Vagina (tissue), 2 donors: ENCODE results near the gene DMRT1. TPM values are rescaled to one million over a fixed set of nuclear protein-coding genes. Genes with fewer than 3 reads are reported as not detected.

ENCODE experiments used
- DNase-seq, 2 donors: peaks; one replicate each; pipeline ENCODE4 v3.0.0-alpha.2; 2017; ENCODE audit errors: extremely low spot score in 2 of 2
- H3K27ac ChIP-seq: fragments of 200-600 bp; sonication (generic); one replicate; pipeline ENCODE4 v1.5.1; 2019
- H3K27me3 ChIP-seq: fragments of 200-600 bp; sonication (generic); one replicate; pipeline ENCODE4 v1.5.1; 2019
- H3K36me3 ChIP-seq, 2 donors: fragments of 200-600 bp; sonication (generic); one replicate each; pipeline ENCODE4 v1.5.1; 2017 to 2019
- H3K4me1 ChIP-seq: fragments of 200-600 bp; sonication (generic); one replicate; pipeline ENCODE4 v1.5.1; 2019
- H3K4me3 ChIP-seq, 2 donors: fragments of 200-600 bp; sonication (generic); 1 replicate in 1 of 2; 2 replicates in 1 of 2; pipeline ENCODE4 v1.5.1; 2016 to 2019
- H3K9me3 ChIP-seq: fragments of 200-600 bp; sonication (generic); one replicate; pipeline ENCODE4 v1.5.1; 2019
- CTCF ChIP-seq, 3 experiments: fragments of 450-650 bp in 2 of 3; fragments of 200-600 bp in 1 of 3; sonication (generic) in 1 of 3; IDR thresholded peaks; one replicate each; pipeline ENCODE4 v1.5.1; 2017 to 2019; ENCODE audit warnings: antibody characterized with exemption in 3 of 3, mild to moderate bottlenecking in 2 of 3, moderate library complexity in 2 of 3
- POLR2A ChIP-seq, 2 donors: fragments of 450-650 bp; IDR thresholded peaks; one replicate each; pipeline ENCODE4 v1.6.1; 2017; ENCODE audit warnings: antibody characterized with exemption in 2 of 2, mild to moderate bottlenecking in 2 of 2, moderate library complexity in 2 of 2
- POLR2AphosphoS5 ChIP-seq, 2 donors: sonication (generic); formaldehyde crosslinking; IDR thresholded peaks; one replicate each; pipeline ENCODE4 v1.9.0; 2017; ENCODE audit warnings: antibody characterized with exemption in 2 of 2, mild to moderate bottlenecking in 2 of 2, low read depth in 1 of 2; ENCODE audit not compliant: insufficient read depth in 1 of 2
- intact Hi-C: fragments of 100-400 bp; cut with DNase I; formaldehyde crosslinking; loops from one replicate; pipeline ENCODE4 v1.15.1; 2023
- total RNA-seq: library from RNA; depleted of rRNA; stranded (reverse); fragments of >200 nt; gene quantifications from one replicate; pipeline ENCODE4 v1.2.3, GENCODE V29; 2016

DMRT1 gene
- total RNA-seq, 1 donor from 2014 or later: not detected

GRCh38 chr9:969310-970150 is 128.0 kb downstream of the DMRT1 start:
- no peak overlapping the region for H3K4me3 ChIP-seq
- no peaks in the 10 kb centered on the region for H3K36me3 ChIP-seq
- no peak overlapping the region for H3K27ac ChIP-seq
- intact Hi-C loops: no loop called here
- H3K27me3 ChIP-seq: peaks cover 42% of the 10 kb centered on the region
- DNase-seq: no peak
- no peaks in the 10 kb centered on the region for H3K9me3 ChIP-seq
- peaks cover 37% of the 10 kb centered on the region for H3K4me1 ChIP-seq
- TF ChIP-seq POLR2A (IDR thresholded peaks at IDR 0.05) (no peak), CTCF (IDR thresholded peaks at IDR 0.05) (no peak), POLR2AphosphoS5 (IDR thresholded peaks at IDR 0.05; ENCODE audit: insufficient read depth in 1 of 2, low read depth in 1 of 2) (no peak)

GRCh38 chr9:970151-970996 is 128.9 kb downstream of the DMRT1 start:
- no peak for TF ChIP-seq POLR2A (IDR thresholded peaks at IDR 0.05)
- TF ChIP-seq CTCF (IDR thresholded peaks at IDR 0.05): no peak
- no peak for TF ChIP-seq POLR2AphosphoS5 (IDR thresholded peaks at IDR 0.05; ENCODE audit: insufficient read depth in 1 of 2, low read depth in 1 of 2)

GRCh38 chr9:971901-972500 is 130.5 kb downstream of the DMRT1 start:
- DNase-seq: no peak
- H3K4me3 ChIP-seq: peak overlapping the region; percentile 30 to 43
- intact Hi-C loops: no loop called here

More at GRCh38 chr9:970151-970996, 128.9 kb downstream of the DMRT1 start:
- DNase-seq: no peak
- H3K9me3 ChIP-seq: no peaks in the 10 kb centered on the region
- no peak overlapping the region for H3K27ac ChIP-seq
- H3K36me3 ChIP-seq: no peaks in the 10 kb centered on the region
- H3K4me1 ChIP-seq: peaks cover 37% of the 10 kb centered on the region
- intact Hi-C loops: no loop called here
- H3K4me3 ChIP-seq: no peak overlapping the region
- peaks cover 48% of the 10 kb centered on the region for H3K27me3 ChIP-seq

GRCh38 chr9:972501-973294 is 131.2 kb downstream of the DMRT1 start:
- peaks cover 50% of the 10 kb centered on the region for H3K4me1 ChIP-seq
- no peaks in the 10 kb centered on the region for H3K9me3 ChIP-seq
- no peak for DNase-seq
- peaks cover 55% of the 10 kb centered on the region for H3K27me3 ChIP-seq
- intact Hi-C loops: no loop called here
- H3K36me3 ChIP-seq: no peaks in the 10 kb centered on the region
- H3K27ac ChIP-seq: no peak overlapping the region
- TF ChIP-seq POLR2AphosphoS5 (IDR thresholded peaks at IDR 0.05; ENCODE audit: insufficient read depth in 1 of 2, low read depth in 1 of 2): no peak
- no peak for TF ChIP-seq POLR2A (IDR thresholded peaks at IDR 0.05)
- TF ChIP-seq CTCF (IDR thresholded peaks at IDR 0.05): no peak
- peak overlapping the region; percentile 30 to 43 for H3K4me3 ChIP-seq

More at GRCh38 chr9:971901-972500, 130.5 kb downstream of the DMRT1 start:
- Histone ChIP-seq H3K9me3 (no peaks in the 10 kb centered on the region), H3K27me3 (peaks cover 55% of the 10 kb centered on the region), H3K4me1 (peaks cover 49% of the 10 kb centered on the region), H3K27ac (no peak overlapping the region), H3K36me3 (no peaks in the 10 kb centered on the region)
- TF ChIP-seq POLR2AphosphoS5 (IDR thresholded peaks at IDR 0.05; ENCODE audit: insufficient read depth in 1 of 2, low read depth in 1 of 2) (no peak), POLR2A (IDR thresholded peaks at IDR 0.05) (no peak)
